ENCODE data around the gene CELA2A. TPM values are rescaled to one million over a fixed set of nuclear protein-coding genes. Genes with fewer than 3 reads are reported as not detected.

Gene CELA2A
- polyA plus RNA-seq, 3 donors, result not detected

DNA sequence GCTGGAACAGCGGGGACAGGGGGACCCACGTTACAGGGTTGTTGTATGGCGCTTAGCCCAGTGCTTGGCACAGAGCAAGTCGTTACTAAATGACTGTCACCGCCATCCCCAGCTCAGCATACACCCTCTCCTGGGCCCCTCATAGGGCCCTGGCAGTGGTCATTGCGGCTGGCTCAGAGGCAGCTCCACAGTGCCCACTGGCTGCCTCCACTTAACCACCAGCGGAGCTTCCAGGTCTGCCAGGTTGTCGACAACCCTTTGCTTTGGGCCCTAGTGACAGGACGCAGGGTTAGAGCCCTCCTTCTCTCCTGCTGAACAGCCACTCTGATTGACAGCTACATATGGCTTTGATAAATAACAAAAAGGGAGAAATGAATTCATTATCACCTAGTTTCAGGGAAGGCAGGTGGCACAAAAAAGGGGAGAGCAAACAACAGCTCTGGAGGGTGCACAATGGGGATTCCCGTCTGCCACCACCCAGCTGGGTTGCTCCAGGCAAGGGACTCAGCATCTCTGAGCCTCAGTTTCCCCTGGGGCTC is 42.0 kb upstream of the CELA2A start:
- no peak for DNase-seq
- peak overlapping the region; percentile 95 for H3K27ac ChIP-seq (ENCODE audit: low read depth in 1 of 2, low read length in 2 of 2)
- intact Hi-C loops (cut with micrococcal nuclease), result loop anchor here in 1 of 2 donors (5.0 kb wide), 2 partner anchors 67 to 108 kb away; partner anchors contain the start of gene CASP9

DNA sequence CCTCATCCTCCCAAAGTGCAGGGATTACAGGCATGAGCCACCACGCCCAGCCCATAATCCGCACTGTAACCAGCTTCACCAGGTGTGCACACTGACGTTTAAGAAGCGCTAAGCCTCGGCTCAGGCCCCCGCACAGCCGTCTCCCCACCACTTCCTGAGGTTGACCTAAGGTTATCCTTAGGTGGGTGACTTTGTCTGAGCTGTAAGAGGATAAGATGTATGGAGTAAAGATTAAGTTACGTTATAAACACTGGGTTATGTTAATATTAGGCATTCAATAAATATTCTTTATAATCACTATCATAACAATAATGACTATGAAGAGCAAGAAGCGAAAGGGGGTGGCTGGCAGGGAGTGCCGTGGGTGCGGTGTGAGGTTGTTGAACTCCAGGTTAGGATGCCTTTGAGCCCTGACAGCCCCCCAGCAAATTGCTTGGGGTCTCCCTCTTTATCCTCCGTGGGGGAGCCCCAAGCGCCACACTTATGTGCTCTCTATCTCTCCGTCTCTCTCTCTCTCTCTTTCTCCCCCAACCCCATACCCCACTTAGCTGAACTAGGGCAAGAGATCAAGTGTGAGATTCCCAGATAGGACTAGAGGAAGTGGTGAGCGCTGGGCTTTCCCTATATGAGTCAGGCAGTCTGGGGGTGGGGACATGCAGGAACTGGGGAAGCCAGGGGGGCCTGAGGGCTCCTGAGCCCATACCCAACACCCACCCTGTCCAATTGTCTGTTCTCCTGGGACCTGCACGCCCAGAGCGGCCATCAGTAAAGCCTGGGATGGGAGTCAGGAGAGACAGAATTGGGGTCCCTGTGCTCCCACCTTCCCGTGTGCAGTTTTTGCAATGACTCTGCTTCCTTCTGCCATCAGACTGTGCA is 39.2 kb upstream of the CELA2A start:
- H3K4me1 Mint-ChIP-seq, result peaks cover 91% of the 10 kb centered on the region
- peaks cover 96% of the 10 kb centered on the region for H3K79me2 ChIP-seq (ENCODE audit: insufficient read depth, low read length)

More for the DNA sequence above, 42.0 kb upstream of the CELA2A start:
- H3K9ac ChIP-seq (ENCODE audit: insufficient read depth, low read length, poor library complexity, severe bottlenecking), result no peak overlapping the region
- H3K79me2 ChIP-seq (ENCODE audit: insufficient read depth, low read length), result peaks cover 94% of the 10 kb centered on the region
- peak overlapping the region; percentile 35 to 97 for H3K4me3 Mint-ChIP-seq
- peaks cover 75% of the 10 kb centered on the region for H3K4me1 Mint-ChIP-seq
- H4K20me1 ChIP-seq (ENCODE audit: insufficient read depth, low read length), result peaks cover 89% of the 10 kb centered on the region
- peak overlapping the region; percentile 84 for H3K4me2 ChIP-seq (replicated peaks; ENCODE audit: extremely low read depth, low read length, poor library complexity, severe bottlenecking)
- H3K27me3 Mint-ChIP-seq (ENCODE audit: low read depth in 3 of 3), result no peaks in the 10 kb centered on the region
- H3K36me3 Mint-ChIP-seq, result peaks cover 51 to 70% of the 10 kb centered on the region in 2 donors
- peaks cover 0 to 5% (median 0%) of the 10 kb centered on the region in 7 donors for H3K9me3 Mint-ChIP-seq
- H3K4me3 ChIP-seq (replicated peaks in 1 of 3; ENCODE audit: low read depth in 2 of 3, low read length in 3 of 3), result peak overlapping the region in 1 of 3 experiments; percentile 100
- peaks cover 32 to 41% of the 10 kb centered on the region in 2 donors for H3K36me3 ChIP-seq (replicated peaks in 1 of 2; ENCODE audit: control insufficient read depth in 1 of 2, insufficient read depth in 2 of 2, low read length in 2 of 2)
- H3K9me3 ChIP-seq (replicated peaks in 1 of 2; ENCODE audit: control insufficient read depth in 1 of 2, insufficient read depth in 1 of 2, low read length in 2 of 2), result no peaks in the 10 kb centered on the region
- 94% methylated on average over 7 of the region's 10 CpGs for WGBS (ENCODE audit: insufficient coverage)
- TF ChIP-seq, protein P1, sequence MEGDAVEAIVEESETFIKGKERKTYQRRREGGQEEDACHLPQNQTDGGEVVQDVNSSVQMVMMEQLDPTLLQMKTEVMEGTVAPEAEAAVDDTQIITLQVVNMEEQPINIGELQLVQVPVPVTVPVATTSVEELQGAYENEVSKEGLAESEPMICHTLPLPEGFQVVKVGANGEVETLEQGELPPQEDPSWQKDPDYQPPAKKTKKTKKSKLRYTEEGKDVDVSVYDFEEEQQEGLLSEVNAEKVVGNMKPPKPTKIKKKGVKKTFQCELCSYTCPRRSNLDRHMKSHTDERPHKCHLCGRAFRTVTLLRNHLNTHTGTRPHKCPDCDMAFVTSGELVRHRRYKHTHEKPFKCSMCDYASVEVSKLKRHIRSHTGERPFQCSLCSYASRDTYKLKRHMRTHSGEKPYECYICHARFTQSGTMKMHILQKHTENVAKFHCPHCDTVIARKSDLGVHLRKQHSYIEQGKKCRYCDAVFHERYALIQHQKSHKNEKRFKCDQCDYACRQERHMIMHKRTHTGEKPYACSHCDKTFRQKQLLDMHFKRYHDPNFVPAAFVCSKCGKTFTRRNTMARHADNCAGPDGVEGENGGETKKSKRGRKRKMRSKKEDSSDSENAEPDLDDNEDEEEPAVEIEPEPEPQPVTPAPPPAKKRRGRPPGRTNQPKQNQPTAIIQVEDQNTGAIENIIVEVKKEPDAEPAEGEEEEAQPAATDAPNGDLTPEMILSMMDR (IDR thresholded peaks at IDR 0.05), result no peak
- H3K27me3 ChIP-seq (ENCODE audit: control insufficient read depth in 2 of 2, insufficient read depth in 2 of 2, low read length in 2 of 2), result no peaks in the 10 kb centered on the region
- no peak overlapping the region for H2AFZ ChIP-seq (ENCODE audit: insufficient read depth, low read depth, low read length, poor library complexity, severe bottlenecking)
- H3K4me1 ChIP-seq (ENCODE audit: control insufficient read depth in 1 of 2, insufficient read depth in 2 of 2, low read length in 2 of 2), result peaks cover 74 to 76% of the 10 kb centered on the region in 2 donors
- peak overlapping the region; percentile 98 to 99 (median 99) for H3K27ac Mint-ChIP-seq

More for the DNA sequence above, 39.2 kb upstream of the CELA2A start:
- H3K4me2 ChIP-seq (replicated peaks; ENCODE audit: extremely low read depth, low read length, poor library complexity, severe bottlenecking), result peak overlapping the region; percentile 79
- intact Hi-C loops (cut with micrococcal nuclease), result loop anchor here in 1 of 2 donors (2.0 to 5.0 kb wide), 2 partner anchors 14 to 95 kb away; no protein-coding TSS in a partner anchor
- H2AFZ ChIP-seq (ENCODE audit: insufficient read depth, low read depth, low read length, poor library complexity, severe bottlenecking), result no peak overlapping the region
- H3K4me3 ChIP-seq (replicated peaks in 1 of 3; ENCODE audit: low read depth in 2 of 3, low read length in 3 of 3), result peak overlapping the region; percentile 13 to 100 (median 25)
- TF ChIP-seq, protein P1 (IDR thresholded peaks at IDR 0.05), result no peak
- peak; percentile 87 to 96 (median 94) for DNase-seq
- peaks cover 44 to 61% of the 10 kb centered on the region in 2 donors for H3K36me3 ChIP-seq (replicated peaks in 1 of 2; ENCODE audit: control insufficient read depth in 1 of 2, insufficient read depth in 2 of 2, low read length in 2 of 2)
- H3K27ac Mint-ChIP-seq, result peak overlapping the region; percentile 98 to 99 (median 99)
- H3K4me3 Mint-ChIP-seq, result peak overlapping the region; percentile 77 to 87
- H3K4me1 ChIP-seq (ENCODE audit: control insufficient read depth in 1 of 2, insufficient read depth in 2 of 2, low read length in 2 of 2), result peaks cover 96 to 100% of the 10 kb centered on the region in 2 donors
- H3K9me3 ChIP-seq (replicated peaks in 1 of 2; ENCODE audit: control insufficient read depth in 1 of 2, insufficient read depth in 1 of 2, low read length in 2 of 2), result no peaks in the 10 kb centered on the region
- peaks cover 54 to 87% of the 10 kb centered on the region in 2 donors for H3K36me3 Mint-ChIP-seq
- no peaks in the 10 kb centered on the region for H3K27me3 ChIP-seq (ENCODE audit: control insufficient read depth in 2 of 2, insufficient read depth in 2 of 2, low read length in 2 of 2)
- H3K9ac ChIP-seq (ENCODE audit: insufficient read depth, low read length, poor library complexity, severe bottlenecking), result peak overlapping the region; percentile 71
- peaks cover 0 to 2% (median 0%) of the 10 kb centered on the region in 7 donors for H3K9me3 Mint-ChIP-seq
- H3K27me3 Mint-ChIP-seq (ENCODE audit: low read depth in 3 of 3), result peaks cover 0 to 2% (median 2%) of the 10 kb centered on the region in 3 donors
- WGBS (ENCODE audit: insufficient coverage), result 28% methylated on average over 5 of the region's 18 CpGs
- peaks cover 94% of the 10 kb centered on the region for H4K20me1 ChIP-seq (ENCODE audit: insufficient read depth, low read length)
- H3K27ac ChIP-seq (ENCODE audit: low read depth in 1 of 2, low read length in 2 of 2), result peak overlapping the region; percentile 95
